HG03175 (cell line): ENCODE measurements around the gene DGKQ.
"Not testable (repeated sequence)": the region's sequence is repeated elsewhere in the genome, so short reads cannot be mapped to it uniquely, and the experiment has no call there.

Experiments
- ATAC-seq: cut with Tn5 transposase; IDR thresholded peaks from one replicate; pipeline ENCODE4 v1.9.1; 2021; ENCODE audit warnings: mild to moderate bottlenecking, moderate library complexity; ENCODE audit not compliant: unreplicated experiment

DGKQ gene

GRCh38 chr4:952881-953573, 20.3 kb downstream of the DGKQ start:
- ATAC-seq, result no peak

GRCh38 chr4:951594-952468, 21.5 kb downstream of the DGKQ start:
- no peak for ATAC-seq

- no peak for ATAC-seq
Observed at GRCh38 chr4:951186-951585, 22.2 kb downstream of the DGKQ start.

GRCh38 chr4:950136-951020, 23.0 kb downstream of the DGKQ start:
- no peak for ATAC-seq

GRCh38 chr4:949656-950055, 23.7 kb downstream of the DGKQ start:
- ATAC-seq, result no peak

GRCh38 chr4:948936-949300, 24.5 kb downstream of the DGKQ start:
- no peak for ATAC-seq

GRCh38 chr4:948101-948935, 25.1 kb downstream of the DGKQ start:
- ATAC-seq, result no peak

- ATAC-seq, result no peak
Observed at GRCh38 chr4:947491-947971, 25.8 kb downstream of the DGKQ start.

GRCh38 chr4:946517-947471, 26.6 kb downstream of the DGKQ start:
- no peak for ATAC-seq

GRCh38 chr4:946103-946450, 27.3 kb downstream of the DGKQ start:
- no peak for ATAC-seq

GRCh38 chr4:945274-946102, 27.9 kb downstream of the DGKQ start:
- no peak for ATAC-seq

- ATAC-seq, result not testable (repeated sequence)
Observed at GRCh38 chr4:939508-939907, 33.9 kb downstream of the DGKQ start.

- ATAC-seq, result peak; percentile 6
Observed at GRCh38 chr4:932713-933070, 40.7 kb downstream of the DGKQ start.

GRCh38 chr4:931960-932712, 41.2 kb downstream of the DGKQ start, which contains the start of the genes GAK and TMEM175:
TSS of gene GAK (minus strand) at chr4:932316. CDS start at chr4:932187, 129 bp downstream.
TSS of gene TMEM175 (plus strand) at chr4:932460. CDS start at chr4:947740, 15,280 bp downstream.
- ATAC-seq, result peak; percentile 91

- ATAC-seq, result no peak
Observed at GRCh38 chr4:931194-931959, 42.0 kb downstream of the DGKQ start.

- no peak for ATAC-seq
Observed at GRCh38 chr4:930827-931193, 42.6 kb downstream of the DGKQ start.

- no peak for ATAC-seq
Observed at GRCh38 chr4:930028-930551, 43.3 kb downstream of the DGKQ start.
